Measurements from ENCODE around the gene KTN1. TPM values are rescaled to one million over a fixed set of nuclear protein-coding genes. Genes with fewer than 3 reads are reported as not detected.

The KTN1 gene
- total and polyA plus RNA-seq, 4 donors = 57.1 to 152 (median 80.5) TPM

DNA sequence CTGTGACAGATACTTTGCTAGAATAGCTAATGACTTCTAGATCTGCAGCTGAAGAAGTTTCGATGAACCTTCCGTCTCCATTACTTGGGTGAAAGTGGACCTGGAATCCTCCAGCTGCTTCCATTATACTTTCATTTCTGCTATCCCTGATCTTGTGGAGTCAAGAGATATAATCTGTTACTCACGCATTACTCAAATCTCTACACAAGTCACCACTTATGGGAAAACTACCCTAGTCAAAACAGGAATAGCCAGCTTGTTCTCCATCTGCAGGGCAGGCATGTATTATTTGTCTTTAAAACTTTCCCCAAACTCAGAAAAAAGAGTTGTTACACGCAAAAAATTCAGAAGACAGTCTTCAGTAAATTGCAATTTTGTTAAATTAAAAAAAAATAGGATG, 2.8 kb upstream of the KTN1 start:
- no peak overlapping the region for H3K27ac ChIP-seq (ENCODE audit: low read depth in 1 of 2, low read length in 1 of 2)
- ATAC-seq (ENCODE audit: insufficient read depth, low FRiP score) (no peak), DNase-seq (no peak)
- H3K9me3 ChIP-seq (ENCODE audit: control insufficient read depth in 4 of 4, insufficient read depth in 3 of 4, low read length in 3 of 4) = no peaks in the 10 kb centered on the region
- no peaks in the 10 kb centered on the region for H3K27me3 ChIP-seq (ENCODE audit: control insufficient read depth in 3 of 3, insufficient read depth in 3 of 3, low read length in 2 of 3)
- H3K9ac ChIP-seq (ENCODE audit: insufficient read depth in 1 of 2, low read length in 2 of 2) = no peak overlapping the region
- peaks cover 0 to 4% (median 2%) of the 10 kb centered on the region in 4 donors for H3K36me3 ChIP-seq (ENCODE audit: control insufficient read depth in 4 of 4, insufficient read depth in 4 of 4, low read length in 4 of 4)
- TF ChIP-seq, protein P1, sequence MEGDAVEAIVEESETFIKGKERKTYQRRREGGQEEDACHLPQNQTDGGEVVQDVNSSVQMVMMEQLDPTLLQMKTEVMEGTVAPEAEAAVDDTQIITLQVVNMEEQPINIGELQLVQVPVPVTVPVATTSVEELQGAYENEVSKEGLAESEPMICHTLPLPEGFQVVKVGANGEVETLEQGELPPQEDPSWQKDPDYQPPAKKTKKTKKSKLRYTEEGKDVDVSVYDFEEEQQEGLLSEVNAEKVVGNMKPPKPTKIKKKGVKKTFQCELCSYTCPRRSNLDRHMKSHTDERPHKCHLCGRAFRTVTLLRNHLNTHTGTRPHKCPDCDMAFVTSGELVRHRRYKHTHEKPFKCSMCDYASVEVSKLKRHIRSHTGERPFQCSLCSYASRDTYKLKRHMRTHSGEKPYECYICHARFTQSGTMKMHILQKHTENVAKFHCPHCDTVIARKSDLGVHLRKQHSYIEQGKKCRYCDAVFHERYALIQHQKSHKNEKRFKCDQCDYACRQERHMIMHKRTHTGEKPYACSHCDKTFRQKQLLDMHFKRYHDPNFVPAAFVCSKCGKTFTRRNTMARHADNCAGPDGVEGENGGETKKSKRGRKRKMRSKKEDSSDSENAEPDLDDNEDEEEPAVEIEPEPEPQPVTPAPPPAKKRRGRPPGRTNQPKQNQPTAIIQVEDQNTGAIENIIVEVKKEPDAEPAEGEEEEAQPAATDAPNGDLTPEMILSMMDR (IDR thresholded peaks at IDR 0.05; ENCODE audit: control extremely low read depth, extremely low read depth) = no peak
- no peak overlapping the region for H3K4me3 ChIP-seq
- peaks cover 0 to 20% (median 5%) of the 10 kb centered on the region in 5 donors for H3K4me1 ChIP-seq (ENCODE audit: control insufficient read depth in 5 of 5, insufficient read depth in 5 of 5, low read length in 5 of 5)
- 93 to 98% methylated on average over 4 of the region's 4 CpGs for WGBS, 2 donors

DNA sequence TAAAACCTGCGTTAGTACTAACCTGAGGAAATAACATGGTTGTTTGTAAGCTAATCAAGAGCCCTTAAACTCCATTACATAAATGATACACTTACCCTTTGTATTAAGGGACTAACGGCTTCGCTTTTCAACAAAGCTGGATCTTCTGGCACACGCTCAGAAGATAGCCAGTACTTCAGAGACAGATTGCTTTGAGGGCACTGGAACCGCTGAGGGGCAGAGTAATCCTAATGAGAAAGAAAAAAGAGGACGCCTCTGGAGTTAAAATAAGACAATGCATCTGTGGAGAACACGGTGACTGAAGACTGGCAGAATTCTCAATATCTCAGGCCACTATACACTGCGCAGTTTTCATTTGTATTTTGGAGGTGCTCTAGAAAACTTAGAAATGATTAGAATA, 1.5 kb upstream of the KTN1 start:
- H3K4me1 ChIP-seq (ENCODE audit: control insufficient read depth in 5 of 5, insufficient read depth in 5 of 5, low read length in 5 of 5) = peaks cover 0 to 29% (median 5%) of the 10 kb centered on the region in 5 donors
- H3K36me3 ChIP-seq (ENCODE audit: control insufficient read depth in 4 of 4, insufficient read depth in 4 of 4, low read length in 4 of 4) = peaks cover 0 to 4% (median 2%) of the 10 kb centered on the region in 4 donors
- H3K27ac ChIP-seq (ENCODE audit: low read depth in 1 of 2, low read length in 1 of 2) = peak overlapping the region in 1 of 2 donors; percentile 99
- no peaks in the 10 kb centered on the region for H3K9me3 ChIP-seq (ENCODE audit: control insufficient read depth in 4 of 4, insufficient read depth in 3 of 4, low read length in 3 of 4)
- peak overlapping the region in 1 of 2 donors; percentile 43 for H3K9ac ChIP-seq (ENCODE audit: insufficient read depth in 1 of 2, low read length in 2 of 2)
- no peak overlapping the region for H3K4me3 ChIP-seq
- TF ChIP-seq, protein P1 (IDR thresholded peaks at IDR 0.05; ENCODE audit: control extremely low read depth, extremely low read depth) = no peak
- DNase-seq (peak in 1 of 3 donors; percentile 14), ATAC-seq (ENCODE audit: insufficient read depth, low FRiP score) (no peak)
- no peaks in the 10 kb centered on the region for H3K27me3 ChIP-seq (ENCODE audit: control insufficient read depth in 3 of 3, insufficient read depth in 3 of 3, low read length in 2 of 3)
- WGBS, 2 donors = 70 to 78% methylated on average over 8 of the region's 8 CpGs

- H3K9me3 ChIP-seq (ENCODE audit: control insufficient read depth in 4 of 4, insufficient read depth in 3 of 4, low read length in 3 of 4) = no peaks in the 10 kb centered on the region
- H3K27me3 ChIP-seq (ENCODE audit: control insufficient read depth in 3 of 3, insufficient read depth in 3 of 3, low read length in 2 of 3) = no peaks in the 10 kb centered on the region
- 1% methylated on average over 58 to 84 of the region's 84 CpGs for WGBS, 2 donors
- TF ChIP-seq, protein P1 (IDR thresholded peaks at IDR 0.05; ENCODE audit: control extremely low read depth, extremely low read depth) = no peak
- ATAC-seq (ENCODE audit: insufficient read depth, low FRiP score) = peak; percentile 14
- peak overlapping the region; percentile 97 to 99 for H3K27ac ChIP-seq (ENCODE audit: low read depth in 1 of 2, low read length in 1 of 2)
- peaks cover 3 to 43% (median 15%) of the 10 kb centered on the region in 5 donors for H3K4me1 ChIP-seq (ENCODE audit: control insufficient read depth in 5 of 5, insufficient read depth in 5 of 5, low read length in 5 of 5)
- peak; percentile 54 to 71 (median 65) for DNase-seq
- peaks cover 0 to 4% (median 2%) of the 10 kb centered on the region in 4 donors for H3K36me3 ChIP-seq (ENCODE audit: control insufficient read depth in 4 of 4, insufficient read depth in 4 of 4, low read length in 4 of 4)
- H3K4me3 ChIP-seq = peak overlapping the region; percentile 99
- H3K9ac ChIP-seq (ENCODE audit: insufficient read depth in 1 of 2, low read length in 2 of 2) = peak overlapping the region; percentile 60 to 87
Observed at GRCh38 chr14:55580470-55581341, 699 bp downstream of the KTN1 start.
